NOMO-1 treated with DMSO at 0.1 percent for 48 hours (cell line): ENCODE results near the gene ABHD16B.
"Not testable (repeated sequence)": the region's sequence is repeated elsewhere in the genome, so short reads cannot be mapped to it uniquely, and the experiment has no call there.

Experiments used
- DNase-seq: peaks from one replicate; lab custom pipeline; 2025; ENCODE audit not compliant: unreplicated experiment; lab: John Stamatoyannopoulos, UW

The ABHD16B gene

GRCh38 chr20:63854766-63855362 lies 6.4 kb upstream of the ABHD16B start:
- DNase-seq, result no peak

- no peak for DNase-seq
These were observed 5.8 kb upstream of the ABHD16B start for GRCh38 chr20:63855363-63856097.

GRCh38 chr20:63856098-63856511 lies 5.2 kb upstream of the ABHD16B start:
- DNase-seq, result no peak

DNA sequence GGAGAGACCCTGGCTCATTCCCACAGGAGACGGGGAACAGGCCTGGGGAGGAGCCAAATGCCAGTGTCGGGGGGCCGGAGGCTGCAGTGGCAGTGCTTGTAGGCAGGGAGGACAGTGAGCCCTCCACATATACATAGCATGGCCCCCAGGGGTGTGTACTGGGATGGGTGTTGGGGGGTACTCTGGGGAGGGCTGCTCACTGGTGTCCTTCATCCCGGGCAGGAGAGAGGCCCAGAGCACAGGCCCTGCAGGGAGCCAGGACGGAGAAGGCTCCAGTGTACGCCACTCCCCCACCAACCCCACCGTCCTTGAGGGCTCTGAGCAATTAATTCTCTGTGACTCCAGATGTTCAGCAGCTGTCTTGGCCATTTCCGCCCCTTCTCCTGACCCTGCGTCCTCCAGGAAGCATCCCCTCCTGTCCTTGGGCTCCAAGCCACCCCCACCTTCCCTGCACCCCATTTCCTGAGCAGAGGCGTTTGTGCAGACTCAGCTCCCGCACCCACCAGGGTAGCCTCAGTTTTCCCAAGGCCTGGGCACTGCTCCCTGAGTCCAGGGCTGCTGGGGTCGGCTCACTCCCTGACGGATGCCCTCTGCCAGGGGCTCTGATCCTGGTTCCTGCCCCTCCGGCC lies 3.4 kb upstream of the ABHD16B start:
- DNase-seq, result no peak

DNA sequence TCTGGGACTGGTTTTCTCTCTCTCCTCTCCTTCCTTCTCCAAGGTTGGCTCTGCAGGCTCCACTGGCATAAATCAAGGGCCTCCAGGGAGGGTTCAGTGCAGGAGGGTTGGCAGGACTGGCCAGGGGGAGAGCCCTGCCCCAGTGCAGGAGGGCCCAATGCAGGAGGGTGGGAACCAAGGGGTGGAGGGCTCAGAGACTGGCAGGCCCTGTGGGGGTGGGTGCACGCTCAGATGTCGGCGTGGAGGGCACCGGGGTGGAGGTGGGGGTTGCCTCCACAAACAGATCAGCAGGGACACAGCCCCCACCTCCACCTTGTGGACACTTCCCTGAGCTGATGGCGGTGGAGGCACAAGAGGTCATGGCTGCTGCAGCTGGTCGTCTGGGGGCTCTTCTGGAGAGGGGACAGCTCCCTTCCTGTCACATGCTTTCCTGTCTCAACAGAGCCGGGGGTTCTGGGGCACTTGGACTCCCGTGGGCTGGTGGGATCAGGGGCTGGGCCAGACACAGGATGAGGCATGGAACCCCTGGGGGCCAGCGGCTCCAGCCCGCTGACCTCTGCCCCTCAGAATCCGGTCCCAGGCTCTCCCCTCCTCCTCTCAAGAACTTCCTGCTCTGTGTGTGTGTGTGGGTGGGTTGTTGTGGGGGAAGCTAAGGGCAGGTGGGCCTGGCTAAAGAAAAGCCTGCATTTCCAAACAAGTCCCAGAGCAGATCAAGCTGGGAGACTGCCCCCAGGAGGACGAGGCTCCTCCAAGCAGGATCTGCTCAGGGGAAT lies 2.7 kb upstream of the ABHD16B start:
- DNase-seq, result no peak

GRCh38 chr20:63859166-63859699 lies 2.1 kb upstream of the ABHD16B start:
- DNase-seq, result no peak

GRCh38 chr20:63860325-63861051 lies 810 bp upstream of the ABHD16B start:
- peak; percentile 74 for DNase-seq

DNA sequence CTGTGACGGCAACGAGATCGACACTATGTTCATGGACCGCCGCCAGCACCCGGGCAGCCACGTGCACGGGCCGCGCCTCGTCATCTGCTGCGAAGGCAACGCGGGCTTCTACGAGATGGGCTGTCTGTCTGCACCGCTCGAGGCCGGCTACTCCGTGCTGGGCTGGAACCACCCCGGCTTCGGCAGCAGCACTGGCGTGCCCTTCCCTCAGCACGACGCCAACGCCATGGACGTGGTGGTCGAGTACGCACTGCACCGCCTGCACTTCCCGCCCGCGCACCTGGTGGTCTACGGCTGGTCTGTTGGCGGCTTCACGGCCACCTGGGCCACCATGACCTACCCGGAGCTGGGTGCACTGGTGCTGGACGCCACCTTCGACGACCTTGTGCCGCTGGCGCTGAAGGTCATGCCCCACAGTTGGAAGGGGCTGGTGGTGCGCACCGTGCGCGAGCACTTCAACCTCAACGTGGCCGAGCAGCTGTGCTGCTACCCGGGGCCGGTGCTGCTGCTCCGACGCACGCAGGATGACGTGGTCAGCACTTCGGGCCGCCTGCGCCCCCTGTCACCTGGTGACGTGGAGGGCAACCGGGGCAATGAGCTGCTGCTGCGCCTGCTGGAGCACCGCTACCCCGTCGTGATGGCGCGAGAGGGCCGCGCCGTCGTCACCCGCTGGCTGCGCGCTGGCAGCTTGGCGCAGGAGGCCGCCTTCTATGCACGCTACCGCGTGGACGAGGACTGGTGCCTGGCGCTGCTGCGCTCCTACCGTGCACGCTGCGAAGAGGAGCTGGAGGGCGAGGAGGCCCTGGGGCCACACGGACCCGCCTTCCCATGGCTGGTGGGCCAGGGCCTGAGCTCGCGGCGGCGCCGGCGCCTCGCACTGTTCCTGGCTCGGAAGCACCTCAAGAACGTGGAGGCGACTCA lies 943 bp downstream of the ABHD16B start:
- DNase-seq, result no peak

DNA sequence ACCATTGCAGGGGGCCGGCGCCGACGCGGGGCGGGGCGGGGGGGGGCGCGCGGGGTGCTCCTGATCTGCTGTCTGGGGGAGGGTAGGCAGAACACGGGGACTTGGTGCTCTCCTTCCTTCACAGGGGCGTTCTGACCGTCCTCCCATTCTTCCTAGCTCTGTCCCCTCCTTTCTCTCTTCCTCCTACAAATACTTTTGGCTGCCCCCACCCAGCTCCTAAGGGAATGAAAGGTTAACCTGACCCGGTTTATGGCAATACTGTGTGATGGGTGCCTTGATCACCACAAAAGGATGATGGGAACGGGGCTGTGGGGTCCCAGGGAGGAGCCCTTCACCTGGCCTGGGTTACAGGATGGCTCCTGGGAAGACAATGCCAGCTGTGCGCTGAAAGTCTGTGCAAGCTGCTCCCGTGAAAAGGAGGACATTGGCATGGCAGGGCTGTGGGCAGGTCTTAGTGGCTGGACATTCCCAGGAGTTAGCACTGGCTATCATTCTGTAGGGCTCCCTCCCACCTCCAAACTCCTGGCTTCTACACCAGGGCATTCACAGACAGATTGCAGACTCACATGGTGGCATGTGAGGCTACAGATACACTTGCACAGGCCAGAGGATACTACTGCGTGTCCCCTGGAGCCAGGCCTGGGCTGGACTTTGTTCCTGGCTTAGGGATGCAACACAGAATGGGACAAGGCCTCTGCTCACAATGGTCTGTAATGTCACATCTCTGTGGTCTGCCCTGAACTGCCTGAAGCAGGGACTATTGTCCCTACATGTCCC lies 1.9 kb downstream of the ABHD16B start:
- no peak for DNase-seq

DNA sequence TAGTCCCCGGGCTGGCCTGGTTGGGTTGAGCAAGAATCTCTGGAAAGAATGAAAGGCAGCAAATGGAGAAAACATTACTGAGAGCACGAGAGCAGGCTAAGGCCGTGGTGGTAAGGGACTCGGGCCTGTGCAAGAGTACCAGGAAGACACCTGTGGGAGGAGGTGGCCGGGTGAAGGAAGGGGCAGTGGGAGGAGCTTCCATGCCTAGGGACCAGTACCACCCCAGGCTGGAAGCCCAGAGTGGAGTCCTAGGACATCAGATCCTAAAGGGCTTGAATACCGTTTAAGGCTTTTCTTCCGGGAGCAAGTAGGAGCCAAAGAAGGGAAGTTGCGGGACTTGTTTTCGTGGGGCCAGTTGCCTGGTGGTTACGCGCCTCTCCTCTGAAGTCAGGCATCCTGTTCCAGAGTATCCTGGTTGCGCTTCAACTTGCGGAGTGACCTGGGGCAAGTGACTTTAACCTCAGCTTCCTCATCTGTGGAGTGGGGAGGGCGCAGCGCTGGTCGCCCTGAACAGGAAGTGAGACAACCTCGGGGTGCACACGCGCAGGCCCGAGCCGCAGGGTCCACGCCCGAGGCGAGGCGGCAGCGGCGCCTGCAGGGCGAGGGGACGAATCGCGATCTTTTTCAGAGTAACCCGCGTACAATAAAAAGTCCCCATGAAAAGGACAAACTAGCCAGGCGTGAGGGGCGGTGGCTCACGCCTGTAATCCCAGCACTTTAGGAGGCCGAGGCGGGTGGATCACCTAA lies 2.7 kb downstream of the ABHD16B start:
- DNase-seq, result peak; percentile 94

DNA sequence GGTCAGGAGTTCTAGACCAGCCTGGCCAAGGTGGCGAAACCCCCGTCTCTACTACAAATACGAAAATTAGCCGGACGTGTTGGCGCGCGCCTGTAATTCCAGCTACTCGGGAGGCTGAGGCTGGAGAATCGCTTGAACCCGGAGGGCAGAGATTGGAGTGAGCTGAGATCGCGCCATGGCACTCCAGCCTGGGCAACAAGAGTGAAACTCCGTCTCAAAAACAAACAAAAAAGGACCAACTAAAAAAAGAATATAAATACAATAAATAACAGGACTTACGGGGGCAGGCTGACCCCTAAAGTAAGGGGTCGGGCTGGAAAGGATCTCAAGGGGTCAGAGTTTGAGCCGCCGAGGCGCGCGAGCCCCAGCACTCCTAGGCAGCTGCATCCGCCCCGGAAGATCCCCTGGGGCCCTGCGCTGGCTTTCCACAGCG lies 3.3 kb downstream of the ABHD16B start:
- DNase-seq, result no peak

DNA sequence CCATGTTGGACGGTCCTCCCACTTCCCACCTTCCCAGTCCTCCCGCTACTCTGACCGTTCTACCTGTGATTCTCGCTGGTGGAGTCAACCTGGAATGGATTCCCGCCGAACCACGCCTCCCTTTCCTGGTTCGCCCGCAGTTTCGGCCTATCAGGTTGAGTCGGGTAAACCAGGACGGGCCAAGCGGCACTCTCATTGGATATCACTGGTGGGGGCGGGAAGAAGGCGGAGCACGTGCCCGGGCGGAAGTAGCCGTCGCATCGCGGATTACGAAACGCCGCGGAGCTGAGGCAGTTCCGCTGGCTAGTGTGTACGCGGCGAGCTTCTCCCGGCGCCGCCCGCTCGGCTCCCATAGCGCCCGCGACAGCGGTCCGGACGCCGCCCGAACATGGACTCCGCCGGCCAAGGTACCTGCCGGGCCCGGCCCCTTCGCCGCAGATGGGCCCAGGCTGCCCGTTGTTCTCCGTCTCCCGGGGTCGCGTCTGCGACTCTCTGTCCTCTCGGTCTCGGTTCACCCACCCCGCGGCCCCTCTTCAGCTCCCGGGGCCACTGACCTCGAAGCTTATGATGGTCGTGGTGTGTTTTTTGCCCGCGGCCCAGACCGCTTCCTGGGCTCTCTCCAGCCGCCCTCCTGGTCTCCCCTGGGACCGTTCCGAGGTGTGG lies 3.8 kb downstream of the ABHD16B start, which contains the start of gene TPD52L2:
Gene TPD52L2, plus strand, starts transcription at position 293 of the 663 bp plus-strand sequence. Its CDS starts 96 bp downstream, at position 389.
- peak; percentile 98 for DNase-seq

DNA sequence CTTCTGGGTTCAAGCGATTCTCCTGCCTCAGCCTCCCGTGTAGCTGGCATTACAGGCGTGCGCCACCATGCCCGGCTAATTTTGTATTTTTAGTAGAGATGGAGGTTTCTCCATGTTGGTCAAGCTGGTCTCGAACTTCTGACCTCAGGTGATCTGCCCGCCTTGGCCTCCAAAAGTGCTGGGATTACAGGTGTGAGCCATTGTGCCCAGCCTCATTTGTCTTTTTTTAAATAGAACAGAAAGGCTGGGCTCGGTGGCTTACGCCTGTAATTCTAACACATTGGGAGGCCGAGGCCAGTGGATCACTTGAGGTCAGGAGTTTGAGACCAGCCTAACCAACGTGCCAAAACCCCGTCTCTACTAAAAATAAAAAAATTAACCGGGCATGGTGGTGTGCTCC lies 5.7 kb downstream of the ABHD16B start:
- DNase-seq, result not testable (repeated sequence)

- DNase-seq, result no peak
These were observed 7.0 kb downstream of the ABHD16B start for GRCh38 chr20:63868264-63868663.

DNA sequence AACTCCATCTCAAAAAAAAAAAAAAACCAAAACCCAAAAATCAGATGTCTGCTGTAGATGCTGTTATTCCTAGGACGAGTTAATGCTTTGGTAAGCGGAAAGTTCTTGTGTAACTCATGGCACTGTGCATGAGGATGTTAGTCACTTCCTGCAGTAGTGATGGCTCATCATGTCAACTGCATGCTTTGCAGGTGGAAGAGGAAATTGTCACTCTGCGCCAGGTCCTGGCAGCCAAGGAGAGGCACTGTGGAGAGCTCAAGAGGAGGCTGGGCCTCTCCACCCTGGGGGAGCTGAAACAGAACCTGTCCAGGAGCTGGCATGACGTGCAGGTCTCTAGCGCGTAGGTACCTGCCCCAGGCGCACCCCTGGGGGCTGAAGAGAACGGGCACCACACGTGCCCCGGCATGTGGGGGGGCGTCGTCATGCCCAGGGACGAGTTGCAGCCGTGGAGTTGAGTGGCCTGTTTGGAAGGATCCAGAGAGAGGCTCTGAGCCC lies 12.2 kb downstream of the ABHD16B start:
- peak; percentile 96 for DNase-seq

- DNase-seq, result not testable (repeated sequence)
These were observed 12.9 kb downstream of the ABHD16B start for GRCh38 chr20:63874241-63874640.

GRCh38 chr20:63876489-63877036 lies 15.3 kb downstream of the ABHD16B start:
- no peak for DNase-seq
